Measurements from ENCODE around the gene PLCH2. TPM values are rescaled to one million over a fixed set of nuclear protein-coding genes. Genes with fewer than 3 reads are reported as not detected.

The PLCH2 gene
- total and polyA plus RNA-seq, 2 of the 13 experiments (the other 11 are each of a cell fraction or from before 2014, with no cell fraction given): 0.15 to 0.67 TPM

- TF ChIP-seq CCDC6 (CRISPR knock-in tag; IDR thresholded peaks at IDR 0.05) (0 out of 2 replicates have a peak, but pooled peaks have one; percentile 50), HMG20A (CRISPR knock-in tag; IDR thresholded peaks at IDR 0.05; ENCODE audit: borderline replicate concordance) (no peak), ZNF598 (CRISPR knock-in tag; IDR thresholded peaks at IDR 0.05; ENCODE audit: borderline replicate concordance) (0 out of 2 replicates have a peak, but pooled peaks have one; percentile 54), TSC22D2 (CRISPR knock-in tag; IDR thresholded peaks at IDR 0.05; ENCODE audit: borderline replicate concordance) (no peak; the same call in 1 of the 2 replicates), E2F5 (CRISPR knock-in tag; conservative IDR thresholded peaks at IDR 0.05) (0 out of 2 replicates have a peak, but pooled peaks have one; percentile 26), RCOR2 (CRISPR knock-in tag; IDR thresholded peaks at IDR 0.05) (peak; percentile 65; the same call in 1 of the 2 replicates), ZNF839 (CRISPR knock-in tag; IDR thresholded peaks at IDR 0.05; ENCODE audit: borderline replicate concordance) (no peak), ZSCAN31 (CRISPR knock-in tag; IDR thresholded peaks at IDR 0.05; ENCODE audit: low read depth) (no peak), SOX6 (IDR thresholded peaks at IDR 0.05) (no peak), SOX6 (CRISPR knock-in tag; IDR thresholded peaks at IDR 0.05) (no peak; the same call in 1 of the 2 replicates), CENPT (CRISPR knock-in tag; IDR thresholded peaks at IDR 0.05; ENCODE audit: low read depth) (no peak), ZNF891 (CRISPR knock-in tag; IDR thresholded peaks at IDR 0.05) (no peak), ZNF510 (CRISPR knock-in tag; IDR thresholded peaks at IDR 0.05; ENCODE audit: low read depth) (no peak), ZBTB42 (CRISPR knock-in tag; IDR thresholded peaks at IDR 0.05) (no peak), CBFB (CRISPR knock-in tag; IDR thresholded peaks at IDR 0.05) (no peak), ZNF446 (CRISPR knock-in tag; IDR thresholded peaks at IDR 0.05) (peak; percentile 91; the same call in 1 of the 2 replicates), SPEN (CRISPR knock-in tag; IDR thresholded peaks at IDR 0.05; ENCODE audit: low read depth) (no peak; the same call in 1 of the 2 replicates), KDM6A (CRISPR knock-in tag; IDR thresholded peaks at IDR 0.05; ENCODE audit: low read depth) (no peak), ZNF276 (CRISPR knock-in tag; IDR thresholded peaks at IDR 0.05; ENCODE audit: low read depth) (no peak), ZNF879 (CRISPR knock-in tag; IDR thresholded peaks at IDR 0.05) (no peak), PAXIP1 (CRISPR knock-in tag; conservative IDR thresholded peaks at IDR 0.05) (0 out of 2 replicates have a peak, but pooled peaks have one; percentile 8), IKZF1 (IDR thresholded peaks at IDR 0.05) (no peak), ZBTB38 (CRISPR knock-in tag; IDR thresholded peaks at IDR 0.05) (no peak; the same call in 1 of the 2 replicates), RORA (CRISPR knock-in tag; IDR thresholded peaks at IDR 0.05) (no peak), SP140L (CRISPR knock-in tag; IDR thresholded peaks at IDR 0.05; ENCODE audit: borderline replicate concordance) (no peak), RBAK (CRISPR knock-in tag; IDR thresholded peaks at IDR 0.05) (no peak)
Measured at GRCh38 chr1:2546515-2547209, 70.6 kb downstream of the PLCH2 start (continued).

Measured in HepG2 (cell line).